ENCODE results near the gene GLB1L3.

Gene GLB1L3

GRCh38 chr11:134363161-134363560 lies 87.0 kb downstream of the GLB1L3 start:
- DNase-seq (ENCODE audit: low spot score): no peak

GRCh38 chr11:134363592-134363991 lies 87.4 kb downstream of the GLB1L3 start:
- DNase-seq (ENCODE audit: low spot score): no peak

DNA sequence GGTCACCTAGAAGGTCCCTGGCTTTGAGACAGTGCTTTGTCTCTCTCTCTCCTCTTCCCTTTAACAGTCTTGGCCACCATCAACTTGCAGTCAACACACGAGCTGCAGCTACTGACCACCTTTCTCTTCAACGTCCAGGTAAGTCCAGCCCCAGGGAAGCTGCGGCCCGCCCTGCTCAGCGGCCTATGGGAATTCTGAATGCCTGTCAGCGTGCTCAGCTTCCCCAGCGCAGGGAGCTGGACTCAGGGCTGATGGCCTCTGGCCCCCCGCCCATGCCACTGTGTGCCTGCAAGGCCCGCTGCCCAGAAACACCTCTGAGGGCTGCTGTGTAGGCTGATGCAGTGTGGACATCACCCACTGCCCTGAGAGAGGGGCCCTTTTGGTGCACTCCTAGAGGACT lies 88.1 kb downstream of the GLB1L3 start:
- DNase-seq (ENCODE audit: low spot score): no peak

DNA sequence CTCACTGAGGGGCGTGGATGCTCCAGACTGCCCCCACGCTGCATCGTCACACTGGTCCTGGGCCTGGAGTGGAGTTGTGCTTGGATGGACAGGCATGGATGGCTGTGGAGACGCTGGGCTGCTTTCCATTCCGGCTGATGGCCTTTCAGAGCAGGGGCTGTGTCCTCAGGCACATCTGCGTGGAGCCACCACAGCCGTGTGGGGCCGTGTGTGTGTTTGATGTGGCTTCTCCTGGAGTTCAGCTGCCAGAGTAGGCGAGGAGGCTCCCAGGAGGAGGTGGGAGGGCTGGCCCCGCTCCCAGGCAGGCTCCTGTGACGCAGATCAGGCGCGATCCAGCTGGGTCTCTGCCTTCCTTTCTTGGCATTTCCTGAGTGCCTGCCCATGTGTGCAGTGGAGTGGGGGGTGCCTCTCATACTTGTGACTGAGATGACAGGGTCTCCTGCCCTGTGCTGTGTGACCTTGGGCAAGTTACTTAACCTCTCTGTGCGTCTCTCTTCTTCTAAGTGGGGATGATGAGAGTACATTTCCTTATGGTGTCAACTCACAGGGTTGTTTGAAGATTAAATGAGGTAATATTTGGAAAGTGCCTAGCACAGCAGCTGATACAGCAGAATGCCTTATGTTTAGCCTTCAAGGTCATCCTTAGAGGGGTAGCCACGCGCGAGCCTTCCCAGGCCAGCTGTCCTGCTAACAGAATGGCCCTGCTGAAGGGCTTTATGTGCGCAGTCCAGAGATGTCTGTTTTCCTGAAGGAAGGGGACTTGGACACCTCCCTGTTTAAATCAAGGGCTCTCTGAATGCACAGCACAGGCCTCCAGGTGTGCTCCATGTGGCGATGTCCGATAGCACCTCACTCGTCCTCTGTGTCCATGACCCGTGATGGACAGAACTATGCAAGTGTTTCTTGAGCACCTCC lies 89.1 kb downstream of the GLB1L3 start:
- no peak for DNase-seq (ENCODE audit: low spot score)

GRCh38 chr11:134366254-134366653 lies 90.1 kb downstream of the GLB1L3 start:
- no peak for DNase-seq (ENCODE audit: low spot score)

GRCh38 chr11:134367781-134368180 lies 91.6 kb downstream of the GLB1L3 start:
- no peak for DNase-seq (ENCODE audit: low spot score)
